DND-41 (cell line): Measurements from ENCODE around the gene CPSF4L.

Experiments used
- EZH2 ChIP-seq: IDR thresholded peaks from 3 replicates; pipeline ENCODE4 v1.6.1; 2012; ENCODE audit warnings: borderline replicate concordance, low read depth, mild to moderate bottlenecking, moderate library complexity, low read length, inconsistent platforms; ENCODE audit not compliant: severe bottlenecking
- TF ChIP-seq, protein P1 (sequence below): IDR thresholded peaks from 2 replicates; pipeline ENCODE4 v1.5.1; 2012; ENCODE audit warnings: borderline replicate concordance, low read length, moderate library complexity, mild to moderate bottlenecking; ENCODE audit not compliant: poor library complexity, severe bottlenecking; ENCODE audit errors: extremely low read depth

- TF ChIP-seq, protein P1, sequence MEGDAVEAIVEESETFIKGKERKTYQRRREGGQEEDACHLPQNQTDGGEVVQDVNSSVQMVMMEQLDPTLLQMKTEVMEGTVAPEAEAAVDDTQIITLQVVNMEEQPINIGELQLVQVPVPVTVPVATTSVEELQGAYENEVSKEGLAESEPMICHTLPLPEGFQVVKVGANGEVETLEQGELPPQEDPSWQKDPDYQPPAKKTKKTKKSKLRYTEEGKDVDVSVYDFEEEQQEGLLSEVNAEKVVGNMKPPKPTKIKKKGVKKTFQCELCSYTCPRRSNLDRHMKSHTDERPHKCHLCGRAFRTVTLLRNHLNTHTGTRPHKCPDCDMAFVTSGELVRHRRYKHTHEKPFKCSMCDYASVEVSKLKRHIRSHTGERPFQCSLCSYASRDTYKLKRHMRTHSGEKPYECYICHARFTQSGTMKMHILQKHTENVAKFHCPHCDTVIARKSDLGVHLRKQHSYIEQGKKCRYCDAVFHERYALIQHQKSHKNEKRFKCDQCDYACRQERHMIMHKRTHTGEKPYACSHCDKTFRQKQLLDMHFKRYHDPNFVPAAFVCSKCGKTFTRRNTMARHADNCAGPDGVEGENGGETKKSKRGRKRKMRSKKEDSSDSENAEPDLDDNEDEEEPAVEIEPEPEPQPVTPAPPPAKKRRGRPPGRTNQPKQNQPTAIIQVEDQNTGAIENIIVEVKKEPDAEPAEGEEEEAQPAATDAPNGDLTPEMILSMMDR: no peak
- TF ChIP-seq EZH2: no peak
These were observed 21.1 kb downstream of the CPSF4L start for GRCh38 chr17:73240561-73240960.
